ENCODE measurements around the gene GPN2.
"Not testable (repeated sequence)": the region's sequence is repeated elsewhere in the genome, so short reads cannot be mapped to it uniquely, and the experiment has no call there.

The GPN2 gene

DNA sequence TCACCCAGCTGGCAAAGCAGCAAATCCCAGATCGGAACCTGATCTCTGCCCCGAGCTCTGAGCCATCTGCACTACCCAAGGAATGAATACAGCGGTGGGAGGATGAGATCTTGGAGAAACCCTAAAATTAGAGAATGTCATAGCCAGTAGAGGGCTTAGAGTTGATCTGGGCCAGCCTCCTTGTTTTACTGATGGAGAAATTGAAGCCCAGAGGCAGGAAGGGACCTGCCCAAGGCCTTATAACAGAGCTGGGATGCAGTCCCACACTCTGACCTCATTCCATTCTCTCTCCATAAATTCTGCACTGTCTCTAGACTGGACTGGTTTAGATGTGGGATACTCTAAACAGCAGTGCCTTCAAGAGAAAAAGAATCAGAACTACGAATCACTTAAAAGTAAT lies 31.9 kb downstream of the GPN2 start:
- DNase-seq (ENCODE audit: low read depth, low spot score) = no peak

DNA sequence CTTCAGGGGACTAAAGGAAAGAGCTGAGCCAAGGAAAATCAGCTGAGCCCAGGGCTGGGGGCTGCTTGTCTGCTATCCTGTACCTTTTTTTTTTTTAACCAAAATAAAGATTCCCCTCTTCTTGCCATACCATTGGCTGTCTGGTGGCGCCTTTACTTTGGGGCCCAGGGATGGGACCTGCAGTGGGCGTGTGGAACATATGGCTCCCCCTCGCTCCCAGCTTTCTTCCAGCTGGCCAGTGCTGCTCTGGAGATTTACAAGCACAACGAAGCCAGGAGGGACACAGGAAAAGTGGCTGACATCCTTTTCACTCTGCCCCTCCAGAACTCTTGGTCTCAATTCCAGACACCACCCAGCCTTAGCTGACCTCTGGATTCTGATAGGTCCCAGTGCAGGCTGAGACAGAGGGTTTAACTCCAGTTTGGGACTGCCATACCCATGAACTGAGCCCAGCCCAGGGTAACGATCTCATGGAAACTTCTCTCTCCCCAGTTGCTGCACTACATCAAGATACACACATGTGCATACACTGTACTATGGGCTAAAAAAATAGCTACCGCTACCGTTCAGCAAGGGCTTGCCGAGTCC lies 32.5 kb downstream of the GPN2 start:
- no peak for DNase-seq (ENCODE audit: low read depth, low spot score)

DNA sequence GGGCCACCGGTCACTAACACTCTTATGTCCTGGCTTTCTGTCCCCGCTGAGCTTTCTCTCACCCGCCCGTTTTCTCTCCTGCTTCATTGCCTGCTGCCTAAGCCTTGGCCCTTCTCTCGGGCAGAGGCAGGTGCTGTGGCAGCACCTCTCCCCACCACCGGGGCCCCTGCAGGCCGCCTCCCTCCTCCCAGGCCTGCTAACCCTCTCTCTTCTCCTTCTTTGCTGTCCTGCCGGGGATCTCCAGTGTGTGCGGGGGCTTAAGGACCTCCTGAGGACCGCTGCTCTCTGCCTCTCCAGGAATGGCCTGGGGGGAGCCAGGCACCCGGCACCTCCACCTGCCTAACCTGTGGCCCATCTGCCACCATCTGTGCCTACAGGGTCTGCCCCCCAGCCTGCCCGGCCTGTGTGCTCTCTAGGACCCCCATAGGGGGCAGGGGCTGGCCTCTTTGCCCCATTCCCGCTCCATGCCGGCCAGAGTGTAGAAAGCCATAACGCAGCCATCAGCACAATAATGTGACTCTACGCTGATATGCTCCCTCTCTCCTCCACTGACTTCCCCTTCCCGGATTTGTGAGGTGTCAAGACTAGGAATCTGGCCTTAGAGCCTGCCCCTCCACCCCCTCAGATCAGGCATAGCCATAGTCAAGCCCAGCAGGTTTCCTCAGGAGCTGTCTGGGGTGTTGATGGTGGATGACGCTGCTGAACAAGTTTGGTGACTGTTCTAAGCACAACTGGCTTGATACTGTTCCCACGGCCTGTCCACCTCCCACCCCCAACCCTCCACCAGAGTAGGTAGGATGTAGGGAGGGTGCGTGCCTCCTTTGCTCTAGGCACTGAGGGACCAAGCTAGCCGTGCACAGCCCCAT lies 33.2 kb downstream of the GPN2 start:
- DNase-seq (ENCODE audit: low read depth, low spot score) = no peak

DNA sequence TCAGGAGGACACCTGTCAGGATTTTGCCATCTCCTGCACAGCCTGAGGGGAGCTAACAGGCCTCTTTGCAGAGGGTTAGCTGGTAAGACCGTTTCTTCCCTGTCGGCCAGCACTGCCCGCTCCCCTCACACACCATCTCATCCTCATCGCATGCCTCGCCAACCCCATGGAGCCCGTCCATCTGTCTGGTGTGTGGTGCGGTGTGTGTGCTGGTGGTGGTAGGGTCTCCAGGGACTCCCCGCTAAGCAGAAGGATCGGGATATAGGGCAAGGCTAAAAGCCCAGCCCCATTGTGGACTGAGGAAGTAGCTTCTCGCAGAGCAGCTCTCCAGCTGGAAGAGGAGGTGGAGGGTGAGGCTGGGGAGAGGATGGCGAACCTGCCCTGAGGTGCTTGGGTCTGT lies 33.9 kb downstream of the GPN2 start:
- DNase-seq (ENCODE audit: low read depth, low spot score) = no peak

DNA sequence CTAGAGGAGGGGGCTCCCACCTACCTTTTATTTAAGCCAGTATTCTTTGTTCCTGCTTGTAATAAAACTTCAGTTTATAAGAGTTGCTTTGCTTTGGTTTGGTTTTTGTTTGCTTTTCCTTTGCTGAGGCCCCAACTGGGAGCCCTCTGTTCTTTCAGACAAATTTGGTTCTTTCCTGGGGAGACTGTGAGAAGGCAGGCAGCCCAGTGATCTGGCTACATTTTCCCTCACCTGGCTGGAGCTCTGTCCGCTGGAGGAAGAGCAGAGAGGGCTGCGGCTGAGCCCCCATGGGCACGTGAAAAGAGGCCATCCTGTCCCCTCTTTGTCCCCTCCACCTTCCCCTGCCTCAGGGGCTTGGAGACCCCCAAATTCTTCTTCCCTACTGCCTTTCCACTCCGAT lies 34.4 kb downstream of the GPN2 start:
- DNase-seq (ENCODE audit: low read depth, low spot score) = no peak

DNA sequence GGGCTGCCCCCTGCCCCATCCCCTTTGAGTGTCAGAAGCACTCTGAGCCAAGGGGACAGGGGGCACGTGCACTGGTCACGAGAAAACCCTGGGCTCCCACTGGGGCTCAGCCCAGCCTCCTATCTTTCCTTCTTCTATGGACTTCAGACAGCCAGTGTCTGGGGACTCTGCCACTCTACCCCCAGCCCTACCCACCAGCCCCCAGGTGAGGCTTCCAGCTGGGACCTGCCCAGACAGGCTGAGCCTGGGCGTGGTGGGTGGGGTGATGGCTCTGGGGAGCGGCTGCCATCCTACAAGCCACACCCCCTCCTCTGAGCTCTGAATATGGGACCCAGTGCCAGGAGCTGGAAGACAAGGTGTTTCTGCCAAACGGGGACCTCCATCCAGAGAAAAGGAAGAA lies 35.2 kb downstream of the GPN2 start:
- DNase-seq (ENCODE audit: low read depth, low spot score) = no peak

DNA sequence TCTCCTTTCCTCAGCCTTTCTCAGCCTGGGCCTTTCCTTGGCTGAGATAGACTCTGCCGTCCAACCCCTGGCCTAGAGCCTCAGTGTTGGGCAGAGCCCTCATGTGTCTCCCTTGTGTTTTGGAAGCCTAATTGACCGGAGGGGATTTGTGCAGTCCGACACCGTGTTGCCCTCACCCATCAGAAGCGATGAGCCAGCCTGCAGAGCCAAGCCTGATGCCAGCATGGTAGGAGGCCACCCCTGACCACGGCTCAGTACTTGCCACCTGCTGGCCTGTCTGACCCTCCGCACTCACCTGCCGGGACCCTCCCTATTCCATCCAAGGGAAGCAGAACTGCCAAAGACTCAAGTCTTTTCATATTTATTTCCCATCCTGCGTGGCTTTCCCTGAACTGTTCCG lies 36.5 kb downstream of the GPN2 start:
- DNase-seq (ENCODE audit: low read depth, low spot score) = no peak

DNA sequence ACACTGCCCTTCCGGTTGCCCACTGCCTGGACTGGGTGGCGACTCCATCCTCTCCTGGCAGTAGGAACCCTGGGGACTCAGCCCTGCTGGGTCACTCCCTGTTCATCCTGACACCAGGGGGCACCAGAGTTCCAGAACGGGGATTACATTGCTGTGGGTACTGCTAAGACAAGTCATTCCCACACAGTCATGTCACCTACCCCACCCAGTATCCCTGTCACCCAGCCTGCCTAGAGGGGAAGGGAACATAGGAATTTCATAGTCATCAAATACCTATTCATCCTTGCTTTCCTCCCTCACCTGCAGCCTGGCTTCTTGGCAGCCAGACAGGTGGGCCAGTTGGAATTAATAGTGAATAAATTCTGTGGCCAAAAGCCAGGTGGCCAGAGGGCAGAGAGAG lies 36.9 kb downstream of the GPN2 start:
- peak; percentile 51 for DNase-seq (ENCODE audit: low read depth, low spot score)

DNA sequence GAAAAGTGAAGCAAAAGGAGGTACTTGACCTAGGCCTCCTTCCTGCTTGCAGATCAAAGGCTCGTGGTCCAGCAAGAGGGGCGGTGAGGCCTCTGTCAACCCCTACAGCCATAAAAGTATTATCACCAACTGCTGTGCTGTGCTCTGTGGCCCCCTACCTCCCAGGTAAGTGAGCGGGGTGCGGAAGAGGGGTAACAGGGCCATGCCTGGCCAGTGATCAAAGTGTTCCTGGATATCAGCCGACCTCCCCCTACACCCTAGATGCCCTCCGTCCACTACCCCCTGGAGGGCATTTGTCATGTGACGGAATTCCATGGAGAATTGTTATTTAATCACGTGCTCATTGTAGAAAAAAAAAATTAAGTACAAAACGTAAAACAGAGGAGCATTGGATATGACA lies 37.4 kb downstream of the GPN2 start:
- DNase-seq (ENCODE audit: low read depth, low spot score) = no peak

DNA sequence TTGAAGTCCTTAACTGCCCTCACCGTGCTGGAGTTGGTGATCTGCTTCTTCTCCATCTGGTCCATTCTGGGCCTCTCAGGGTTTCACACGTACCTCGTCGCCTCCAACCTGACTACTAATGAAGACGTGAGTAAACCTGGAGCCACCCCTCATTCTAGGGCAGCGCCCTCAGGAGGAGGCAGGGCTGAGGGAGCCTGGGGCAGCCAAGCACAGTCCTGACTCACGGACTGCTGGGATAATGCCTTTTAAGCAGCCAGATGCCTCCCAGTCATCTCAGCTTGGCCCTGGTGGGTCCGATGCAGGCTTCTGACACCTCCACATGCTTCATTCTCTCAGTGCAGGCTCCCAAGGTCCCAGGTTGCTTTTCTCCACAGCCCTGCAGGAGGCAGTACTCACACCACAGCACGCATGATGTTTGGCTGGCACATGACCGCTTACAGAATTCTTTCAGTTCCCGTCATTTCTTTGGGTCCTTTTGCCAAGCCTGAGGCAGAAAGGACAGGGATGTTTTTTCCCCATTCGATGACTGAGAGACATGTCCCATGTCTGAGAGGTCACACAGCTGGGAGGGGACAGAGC lies 38.9 kb downstream of the GPN2 start:
- DNase-seq (ENCODE audit: low read depth, low spot score) = no peak

DNA sequence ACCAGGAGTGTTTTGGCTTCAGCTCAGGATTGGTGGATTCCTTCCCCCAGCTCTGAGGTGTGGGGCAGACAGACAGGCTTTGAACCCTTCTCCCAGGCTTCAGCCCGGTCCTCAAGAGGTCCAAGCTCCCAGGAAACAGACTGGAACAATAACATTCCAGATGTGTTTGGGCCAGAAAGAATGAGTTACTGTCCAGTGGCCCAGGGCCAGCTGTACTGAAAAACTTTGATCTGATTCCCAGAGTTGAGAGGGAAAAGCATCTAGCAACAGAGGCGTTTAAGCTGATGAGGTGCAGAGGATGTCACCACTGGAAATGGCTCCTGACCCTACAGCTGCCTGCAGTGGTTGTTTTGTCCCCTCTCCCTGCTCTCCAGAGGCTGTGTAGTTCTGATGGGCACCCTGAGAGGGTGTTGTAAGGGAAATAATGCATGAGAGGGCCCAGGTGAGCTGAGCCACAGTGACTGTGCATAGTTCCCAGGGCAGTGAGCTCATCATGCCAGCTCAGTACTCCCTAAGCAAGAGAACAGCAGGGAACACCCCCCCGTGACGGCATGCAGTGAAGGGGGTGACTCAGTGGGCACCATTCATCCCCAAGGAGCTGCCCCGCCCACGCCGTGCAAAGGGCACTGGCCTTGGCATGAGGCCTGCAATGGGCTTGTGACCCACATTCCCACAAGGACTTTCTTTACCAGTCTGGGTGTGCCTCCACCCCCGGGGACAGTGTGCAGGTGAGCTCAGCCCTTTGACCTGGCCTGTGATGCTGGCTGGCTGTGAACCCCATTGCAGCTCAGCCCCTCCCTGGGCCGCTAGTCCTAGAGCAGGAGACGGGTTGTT lies 40.9 kb downstream of the GPN2 start:
- DNase-seq (ENCODE audit: low read depth, low spot score) = no peak

DNA sequence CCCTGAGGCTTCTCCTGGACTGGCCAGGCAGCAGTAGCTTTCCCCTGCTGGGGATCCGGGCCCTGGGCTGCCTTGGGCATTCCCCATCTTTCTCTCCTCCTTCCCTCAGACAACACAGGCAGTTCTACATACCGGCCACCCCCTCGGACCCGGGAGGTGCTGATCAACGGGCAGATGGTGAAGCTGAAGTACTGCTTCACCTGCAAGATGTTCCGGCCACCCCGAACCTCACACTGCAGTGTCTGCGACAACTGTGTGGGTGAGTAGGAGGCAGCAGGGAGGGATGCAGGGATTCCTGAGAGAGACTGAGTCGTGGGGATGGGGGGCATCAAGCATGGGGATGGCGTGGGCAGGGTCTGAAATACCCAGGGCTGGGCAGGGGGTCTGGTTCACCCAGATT lies 41.6 kb downstream of the GPN2 start:
- DNase-seq (ENCODE audit: low read depth, low spot score) = no peak

DNA sequence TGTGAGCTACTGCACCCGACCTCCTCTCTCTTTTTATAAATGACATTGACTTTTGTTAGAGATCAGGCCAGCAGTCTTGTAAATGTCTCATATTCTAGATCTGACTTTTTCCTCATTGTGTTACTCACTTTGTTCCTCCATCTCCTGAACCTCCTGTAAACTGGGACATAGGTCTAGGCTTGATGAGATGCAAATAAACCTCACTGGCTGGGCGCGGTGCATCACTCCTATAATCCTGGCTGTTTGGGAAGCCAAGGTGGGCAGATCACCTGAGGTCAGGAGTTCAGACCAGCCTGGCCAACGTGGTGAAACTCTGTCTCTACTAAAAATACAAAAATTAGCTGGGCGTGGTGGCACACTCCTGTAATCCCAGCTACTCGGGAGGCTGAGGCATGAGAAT lies 42.3 kb downstream of the GPN2 start:
- not testable (repeated sequence) for DNase-seq (ENCODE audit: low read depth, low spot score)

DNA sequence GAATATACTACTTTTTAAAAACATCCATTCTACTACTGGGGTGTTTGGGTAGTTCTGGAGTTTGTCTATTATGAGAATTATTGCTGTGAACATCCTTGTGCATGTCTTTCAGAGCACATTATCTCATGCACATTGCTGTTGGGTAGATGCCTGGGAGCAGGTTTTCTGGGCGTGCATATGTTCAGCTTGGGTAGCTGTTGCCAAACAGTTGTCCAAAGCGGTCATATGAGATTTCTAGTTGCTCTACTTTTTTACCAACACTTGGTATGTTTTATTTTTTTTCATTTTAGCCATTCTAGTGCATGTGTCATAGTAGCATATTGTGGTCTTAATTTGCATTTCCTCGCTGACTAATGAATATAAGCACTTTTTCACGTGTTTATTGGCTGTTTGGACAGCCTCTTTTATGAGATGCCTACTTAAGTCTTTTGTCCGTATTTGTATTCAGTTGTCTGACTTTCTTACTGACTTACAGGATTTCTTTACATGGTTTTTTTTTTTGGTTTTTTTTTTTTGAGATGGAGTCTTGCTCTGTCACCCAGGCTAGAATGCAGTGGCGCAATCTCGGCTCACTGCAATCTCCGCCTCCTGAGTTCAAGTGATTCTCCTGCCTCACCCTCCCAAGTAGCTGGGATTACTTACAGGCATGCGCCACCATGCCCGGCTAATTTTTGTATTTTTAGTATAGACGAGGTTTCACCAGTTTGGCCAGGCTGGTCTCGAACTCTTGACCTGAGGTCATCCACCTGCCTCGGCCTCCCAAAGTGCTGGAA lies 45.5 kb downstream of the GPN2 start:
- no peak for DNase-seq (ENCODE audit: low read depth, low spot score)

DNA sequence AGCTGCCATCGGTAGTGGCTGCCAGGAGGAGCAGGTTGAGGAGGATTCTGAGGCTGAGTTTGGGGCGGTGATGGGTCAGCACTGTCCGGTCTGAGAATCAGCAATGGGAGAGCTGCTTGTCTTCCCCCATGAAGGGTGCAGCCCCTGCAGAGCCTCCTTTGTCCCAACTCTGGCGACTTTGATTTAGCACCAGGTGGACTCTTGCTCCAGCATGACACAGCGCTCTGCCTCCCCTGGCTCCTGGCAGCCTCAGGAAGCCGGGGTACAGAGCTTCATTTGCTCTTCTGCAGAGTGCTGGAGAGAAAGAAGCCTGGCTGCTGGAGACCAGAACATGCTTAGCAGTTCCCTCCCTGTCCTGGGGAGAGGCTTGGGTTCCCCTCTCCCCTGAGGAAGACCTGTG lies 50.3 kb downstream of the GPN2 start:
- DNase-seq (ENCODE audit: low read depth, low spot score) = no peak

DNA sequence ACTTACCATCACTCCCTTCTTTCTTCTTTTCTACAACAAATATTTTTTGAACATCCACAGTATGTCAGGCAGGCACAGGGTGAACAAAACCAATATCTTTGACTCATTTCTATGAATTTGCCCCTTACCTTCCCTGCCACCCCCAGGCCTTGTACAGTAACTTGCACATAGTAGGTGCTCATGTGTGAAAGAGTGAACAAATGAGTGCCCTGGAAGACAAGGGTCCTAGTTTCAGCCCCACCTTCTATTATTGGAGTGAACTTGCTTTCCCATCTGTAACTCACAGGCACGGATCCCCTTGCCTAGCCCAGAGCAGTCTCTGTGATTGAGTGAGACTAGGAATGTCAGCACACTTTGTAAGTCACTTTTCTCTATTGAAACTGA lies 50.8 kb downstream of the GPN2 start:
- no peak for DNase-seq (ENCODE audit: low read depth, low spot score)

DNA sequence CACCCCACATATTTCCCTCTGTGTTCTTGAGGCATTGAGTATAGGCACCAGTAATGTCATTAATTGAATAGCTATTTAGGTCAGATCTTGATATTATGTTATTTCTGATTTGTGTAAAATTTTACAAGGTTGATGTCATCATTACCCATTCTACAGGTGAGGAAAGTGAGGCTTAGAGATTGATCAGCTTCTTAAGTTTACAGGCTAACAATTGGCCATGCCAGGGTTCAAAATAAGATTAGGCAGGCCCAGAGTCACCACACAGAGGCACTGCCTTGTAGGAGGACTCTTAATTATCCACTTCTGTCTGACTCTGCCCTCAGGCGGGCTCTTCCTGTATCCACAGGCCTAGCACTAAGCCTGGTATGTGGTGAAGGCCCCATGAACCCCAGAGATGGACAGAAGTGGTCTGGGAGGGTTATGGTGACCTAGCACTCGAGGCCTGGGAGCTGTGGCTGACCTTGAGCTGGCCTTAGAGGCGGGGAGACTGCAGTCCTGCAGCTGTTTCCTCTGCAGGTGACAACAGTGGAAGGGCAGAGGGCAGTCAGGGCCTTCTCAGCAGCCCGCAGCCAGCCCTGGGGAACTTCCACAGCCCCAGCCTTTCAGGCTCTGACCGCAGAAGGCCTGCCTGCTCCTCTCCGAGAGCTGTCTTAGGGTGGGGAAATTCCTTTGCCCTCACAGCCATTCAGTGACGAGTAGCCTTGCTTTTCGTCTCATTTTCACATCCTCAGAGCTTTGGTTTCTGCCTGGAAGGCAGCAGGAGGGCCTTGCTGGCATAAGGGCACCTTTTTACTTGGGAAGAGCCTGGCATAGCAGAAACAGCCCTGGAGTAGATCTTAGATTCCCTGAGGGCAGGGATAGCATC lies 51.4 kb downstream of the GPN2 start:
- DNase-seq (ENCODE audit: low read depth, low spot score) = no peak

DNA sequence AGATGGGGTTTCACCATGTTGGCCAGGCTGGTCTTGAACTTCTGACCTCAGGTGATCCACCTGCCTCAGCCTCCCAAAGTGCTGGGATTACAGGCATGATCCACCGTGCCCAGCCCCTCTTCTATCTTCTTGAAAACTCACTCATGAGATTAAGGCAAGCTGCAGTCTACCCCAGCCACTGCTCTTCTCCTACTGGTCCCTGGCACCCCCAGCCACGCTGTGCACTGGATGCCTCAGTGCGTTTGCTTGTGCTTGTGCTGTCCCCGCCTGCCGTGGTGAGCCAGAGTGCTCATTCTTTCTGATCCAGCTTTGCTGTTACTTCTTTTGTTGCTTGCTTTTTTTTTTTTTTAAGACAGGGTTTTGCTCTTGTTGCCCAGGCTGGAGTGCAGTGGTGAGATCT lies 52.4 kb downstream of the GPN2 start:
- DNase-seq (ENCODE audit: low read depth, low spot score) = not testable (repeated sequence)

DNA sequence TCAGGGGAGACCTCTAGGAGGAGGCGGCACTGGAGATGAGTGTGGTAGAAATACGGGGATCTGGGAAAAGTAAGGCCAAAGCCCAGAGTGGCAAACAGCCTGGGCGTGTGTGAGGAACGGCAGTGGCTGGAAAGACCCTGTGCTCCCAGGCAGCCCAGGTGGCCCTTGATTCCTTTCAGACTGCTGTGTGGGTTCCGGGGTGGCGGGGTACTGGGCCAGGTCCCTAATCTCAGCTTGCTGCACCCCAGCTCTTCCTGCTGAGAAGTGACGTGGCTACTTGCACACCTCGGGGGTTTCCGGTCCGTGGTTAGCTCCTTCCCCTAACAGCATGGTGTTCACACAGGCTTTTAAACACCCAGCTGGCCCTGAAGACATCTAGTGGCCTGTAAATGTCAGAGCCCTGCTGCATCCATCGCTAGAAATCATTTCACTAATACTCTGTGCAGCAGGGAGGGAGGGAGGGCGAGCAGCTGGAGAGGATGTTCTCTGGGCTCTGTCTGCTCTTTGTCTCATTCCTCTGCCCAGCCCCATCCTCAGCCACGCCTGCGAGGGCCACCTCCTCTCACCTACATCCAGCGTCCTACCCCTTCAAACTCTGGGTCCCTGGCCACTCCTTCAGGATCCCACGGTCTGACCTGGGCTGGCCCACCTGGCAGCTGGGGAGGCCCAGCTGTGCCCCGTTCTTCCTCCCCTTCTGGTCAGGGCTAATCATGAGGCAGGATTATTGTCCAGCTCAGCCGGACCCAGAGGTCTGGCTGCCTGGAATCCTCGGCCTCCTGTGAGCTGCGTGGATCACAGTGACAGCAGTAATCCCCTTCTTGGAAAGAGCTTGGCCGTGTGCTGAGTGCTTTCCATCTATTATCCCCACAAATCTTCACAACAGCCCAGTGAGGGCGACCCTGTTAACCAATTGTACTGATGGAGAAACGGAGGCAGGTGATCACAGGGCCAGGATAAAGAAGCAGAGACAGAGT lies 56.4 kb downstream of the GPN2 start:
- no peak for DNase-seq (ENCODE audit: low read depth, low spot score)

Measured in smooth muscle cell of the brain vasculature (primary cell).